ENCODE data around the gene PDXP.

Gene PDXP

DNA sequence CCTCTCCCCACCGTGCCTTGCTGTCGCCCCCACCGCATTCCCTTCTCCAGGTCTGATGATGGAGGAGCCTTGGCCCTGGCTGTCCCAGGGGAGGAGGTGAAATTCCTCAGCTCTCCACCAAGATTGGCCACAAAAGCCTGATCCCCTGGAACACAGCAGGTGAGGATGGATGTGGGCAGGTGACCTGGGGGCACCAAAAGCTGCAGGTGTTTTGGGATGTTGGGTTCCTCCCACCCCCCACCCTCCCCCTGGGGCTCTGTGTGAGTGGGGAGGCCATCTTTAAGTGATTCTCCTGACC is 39.0 kb downstream of the PDXP start:
- DNase-seq (ENCODE audit: low spot score): no peak

DNA sequence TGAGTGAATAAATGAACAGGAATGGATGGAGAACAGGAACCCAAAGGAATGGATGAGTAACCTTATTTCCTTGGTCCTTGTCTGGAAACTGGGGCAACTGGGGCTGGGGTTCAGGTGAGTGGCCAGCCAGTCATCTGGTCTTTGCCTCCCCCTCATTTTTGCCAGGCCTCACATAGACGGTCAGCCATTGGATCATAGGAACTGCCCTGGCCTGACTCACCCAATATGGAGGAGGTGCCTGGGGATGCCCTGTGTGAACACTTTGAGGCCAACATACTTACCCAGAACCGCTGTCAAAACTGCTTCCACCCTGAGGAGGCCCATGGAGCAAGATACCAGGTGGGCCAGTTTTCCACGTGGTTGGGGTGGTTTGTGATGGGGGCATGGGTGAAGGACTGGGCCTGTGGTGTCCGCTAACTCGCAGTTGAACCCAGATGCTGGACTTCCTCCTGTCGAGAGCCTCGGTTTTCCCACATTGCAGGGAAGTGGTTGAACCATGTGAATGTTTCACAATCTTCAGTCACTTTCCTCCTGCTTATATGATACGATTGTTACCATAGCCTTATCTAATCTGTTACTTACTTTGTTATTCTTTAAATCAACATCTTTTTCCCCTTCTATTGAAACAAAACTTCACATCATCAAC is 42.7 kb downstream of the PDXP start:
- DNase-seq (ENCODE audit: low spot score): no peak

DNA sequence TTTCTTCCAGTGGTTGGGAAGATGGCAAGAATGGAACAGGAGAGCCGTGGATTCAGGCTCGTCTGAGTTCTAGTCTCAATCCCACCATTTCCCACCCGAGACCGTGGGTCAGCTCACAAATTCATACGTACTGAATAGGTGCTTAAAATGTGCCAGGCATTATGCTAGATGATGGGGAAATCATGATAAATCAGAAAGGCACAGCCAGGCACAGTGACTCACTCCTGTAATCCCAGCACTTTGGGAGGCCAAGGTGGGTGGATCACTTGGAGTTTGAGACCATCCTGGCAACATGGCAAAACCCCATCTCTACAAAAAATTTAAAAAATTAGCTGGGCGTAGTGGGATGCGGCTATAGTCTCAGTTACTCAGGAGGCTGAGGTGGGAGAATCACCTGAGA is 45.4 kb downstream of the PDXP start:
- no peak for DNase-seq (ENCODE audit: low spot score)

DNA sequence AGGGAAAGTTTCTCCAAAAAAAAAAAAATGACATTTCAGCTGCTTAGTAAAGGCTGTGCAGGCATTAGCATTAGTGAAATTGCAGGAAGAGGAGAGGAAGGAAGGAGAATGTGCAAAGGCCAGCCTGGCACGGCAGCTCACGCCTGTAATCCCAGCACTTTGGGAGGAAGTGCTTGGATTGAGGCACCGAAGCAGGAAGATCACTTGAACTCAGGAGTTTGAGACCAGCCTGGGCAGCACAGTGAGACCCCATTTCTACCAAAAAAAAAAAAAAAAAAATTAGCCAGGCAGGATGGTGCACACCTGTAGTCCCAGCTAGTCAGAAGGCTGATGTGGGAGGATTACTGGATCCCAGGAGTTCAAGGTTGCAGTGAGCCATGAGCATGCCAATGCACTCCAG is 46.1 kb downstream of the PDXP start:
- DNase-seq (ENCODE audit: low spot score): no peak

DNA sequence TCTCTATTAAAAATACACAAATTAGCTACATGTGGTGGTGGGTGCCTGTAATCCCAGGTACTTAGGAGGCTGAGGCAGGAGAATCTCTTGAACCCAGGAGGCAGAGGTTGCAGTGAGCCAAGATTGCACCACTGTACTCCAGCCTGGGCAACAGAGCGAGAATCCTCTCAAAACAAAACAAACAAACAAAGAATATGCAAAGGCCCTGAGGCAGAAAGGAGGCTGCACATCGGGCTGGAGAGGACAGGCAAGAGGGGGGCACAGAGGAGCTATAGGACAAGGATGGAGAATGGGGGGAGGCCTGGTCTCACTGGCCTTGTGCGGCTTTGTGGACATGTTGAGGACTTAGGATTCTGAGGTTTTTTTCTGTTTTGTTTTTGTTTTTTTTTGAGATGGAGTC is 46.7 kb downstream of the PDXP start:
- DNase-seq (ENCODE audit: low spot score): no peak

DNA sequence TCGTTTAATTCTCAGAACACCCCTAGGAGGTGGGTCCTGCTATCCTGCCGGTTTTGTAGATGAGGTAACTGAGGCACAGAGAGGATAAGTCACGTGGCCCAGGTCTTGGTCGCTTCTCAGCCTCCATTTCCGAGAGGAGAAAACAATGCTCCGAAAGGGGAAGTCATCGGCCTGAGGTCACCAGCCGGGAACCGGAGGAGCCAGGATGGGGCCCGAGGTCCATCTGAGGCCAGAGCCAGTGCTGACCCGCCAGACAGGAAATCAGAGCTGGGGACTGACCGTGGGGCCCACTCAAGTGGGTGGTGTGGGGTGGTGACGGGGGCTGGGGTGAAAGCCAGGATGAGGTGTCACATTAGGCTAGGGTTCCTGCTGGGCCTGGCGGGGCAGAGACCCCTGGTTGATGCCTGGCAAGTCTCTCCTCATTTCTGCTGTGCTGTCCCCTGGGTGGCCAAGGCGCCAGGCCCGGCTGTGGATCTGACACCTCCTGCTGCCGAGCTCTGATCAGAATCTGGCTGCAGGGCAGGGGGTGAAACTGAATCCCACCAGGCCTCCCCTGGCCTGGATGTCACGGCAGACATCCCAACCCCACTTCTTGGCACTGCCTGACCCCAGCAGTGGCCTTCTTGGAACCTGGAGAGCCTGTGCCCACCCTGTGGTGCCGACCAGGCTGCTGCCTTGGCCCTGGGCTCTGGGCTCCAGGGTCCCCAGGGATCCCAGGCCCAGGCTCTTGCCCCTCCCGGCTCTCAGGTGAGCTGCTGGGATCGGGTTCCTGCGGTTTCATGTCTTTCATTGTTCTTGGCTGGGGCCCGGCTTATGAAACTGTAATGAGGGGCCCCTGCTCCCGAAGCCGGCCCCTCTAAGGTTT is 50.3 kb downstream of the PDXP start:
- no peak for DNase-seq (ENCODE audit: low spot score)

DNA sequence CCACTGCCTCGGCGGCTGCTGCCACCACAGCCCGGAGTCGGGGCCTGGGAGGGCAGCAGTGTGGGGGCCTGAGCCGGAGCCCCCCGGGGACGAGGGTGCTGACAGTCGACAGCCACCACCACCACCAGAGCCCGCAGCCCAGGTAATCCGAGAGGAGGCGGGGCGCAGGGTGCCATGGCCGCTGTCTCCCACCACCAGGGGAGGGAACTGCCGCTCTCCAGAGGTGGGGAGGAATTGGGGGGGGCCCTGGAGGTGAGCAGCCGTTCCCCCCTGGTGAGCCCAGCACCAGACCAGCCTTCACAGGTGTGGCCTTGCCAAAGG is 50.9 kb downstream of the PDXP start:
- no peak for DNase-seq (ENCODE audit: low spot score)

DNA sequence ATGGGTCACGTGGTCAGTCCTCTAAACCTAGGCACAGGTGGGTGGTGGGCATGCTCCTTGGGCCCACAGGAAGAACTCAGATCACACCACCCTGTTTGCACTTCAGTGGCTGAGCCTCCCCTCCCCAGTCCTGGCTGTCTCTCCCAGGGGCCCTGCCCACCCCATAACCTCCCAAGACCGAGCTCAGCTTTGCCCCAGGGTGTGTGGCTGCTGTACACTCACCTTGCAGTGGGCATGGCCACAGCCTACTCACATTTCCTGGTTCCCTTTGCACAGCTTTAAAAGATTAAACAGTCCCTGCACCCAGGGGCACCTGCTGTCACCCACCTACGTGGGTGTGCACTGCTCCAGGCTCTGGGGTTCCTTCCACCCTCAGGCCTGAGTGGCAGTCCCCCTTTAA is 52.2 kb downstream of the PDXP start:
- DNase-seq (ENCODE audit: low spot score): no peak

DNA sequence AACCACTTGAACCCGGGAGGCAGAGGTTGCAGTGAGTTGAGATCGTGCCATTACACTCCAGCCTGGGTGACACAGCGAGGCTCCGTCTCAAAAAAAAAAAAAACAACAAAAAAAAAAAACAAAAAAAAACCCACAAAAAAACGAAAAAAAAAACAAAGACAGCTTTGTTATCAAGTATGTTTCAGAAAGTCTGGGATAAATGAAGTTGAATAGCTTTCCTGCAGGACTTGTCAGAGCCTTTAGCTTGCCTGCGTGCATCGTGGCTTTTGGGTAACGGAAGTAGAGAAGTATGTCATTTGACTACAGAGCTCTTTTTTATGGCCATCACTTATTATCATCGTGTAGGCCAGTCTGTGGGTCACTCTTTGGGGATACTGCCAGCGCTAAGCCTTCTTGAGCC is 53.0 kb downstream of the PDXP start:
- DNase-seq (ENCODE audit: low spot score): no peak

DNA sequence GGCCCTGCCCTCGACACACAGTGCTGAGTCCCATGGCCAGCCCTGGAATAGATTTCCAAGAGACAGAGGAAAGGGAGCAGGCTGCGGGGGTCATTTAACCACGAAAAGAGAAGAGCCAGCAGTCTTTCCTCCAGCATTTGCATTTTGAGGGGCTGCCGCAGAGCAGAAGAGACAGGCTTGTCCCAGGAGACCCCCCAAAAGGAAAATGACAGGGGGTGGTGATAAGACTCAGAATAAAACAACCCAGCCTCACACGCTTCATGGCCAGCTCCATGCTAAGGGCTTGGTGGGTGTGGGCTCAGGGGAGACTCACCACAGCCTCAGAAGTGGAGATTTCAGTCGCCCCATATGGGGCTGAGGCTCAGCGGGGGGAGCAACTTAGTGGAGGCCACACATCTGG is 55.2 kb downstream of the PDXP start:
- no peak for DNase-seq (ENCODE audit: low spot score)

DNA sequence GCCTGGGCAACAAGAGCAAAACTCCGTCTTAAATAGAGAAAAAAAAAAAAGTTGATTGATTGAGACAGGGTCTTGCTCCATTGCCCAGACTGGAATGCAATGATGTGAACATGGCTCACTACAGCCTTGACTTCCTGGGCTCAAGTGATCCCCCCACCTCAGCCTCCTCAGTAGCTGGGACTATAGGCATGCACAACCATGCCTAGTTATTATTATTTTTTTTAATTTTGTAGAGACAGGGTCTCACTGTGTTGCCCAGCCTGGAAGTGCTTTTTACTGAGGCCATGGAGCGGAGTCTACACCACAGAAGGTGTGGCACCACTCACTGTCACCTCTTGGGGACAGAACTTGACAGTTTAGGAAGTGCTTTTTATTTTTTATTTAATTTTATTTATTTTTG is 56.1 kb downstream of the PDXP start:
- DNase-seq (ENCODE audit: low spot score): no peak

DNA sequence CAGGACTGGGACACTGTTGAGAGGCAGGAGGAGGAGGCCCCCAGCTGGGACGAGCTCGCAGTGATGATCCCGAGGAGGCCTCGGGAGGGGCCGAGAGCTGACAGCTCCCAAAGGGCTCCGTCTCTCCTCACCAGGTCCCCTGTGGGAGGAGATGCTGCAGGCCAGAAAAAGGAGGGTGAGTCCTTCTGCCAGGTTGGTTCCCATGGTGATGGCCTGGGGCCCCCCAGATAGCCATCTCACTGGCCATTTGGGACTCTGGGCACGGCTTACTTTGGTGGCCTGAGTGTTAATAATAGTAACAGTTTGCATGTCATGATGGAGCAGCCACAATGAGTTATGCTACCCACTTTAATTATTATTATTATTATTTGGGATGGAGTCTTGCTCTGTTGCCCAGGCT is 57.2 kb downstream of the PDXP start:
- no peak for DNase-seq (ENCODE audit: low spot score)

Measured in AG08395 (cell line).